Measurements from ENCODE around the gene ZKSCAN3.
"Not testable (repeated sequence)": the region's sequence is repeated elsewhere in the genome, so short reads cannot be mapped to it uniquely, and the experiment has no call there.

The ZKSCAN3 gene

GRCh38 chr6:28343898-28344677 lies 5.7 kb upstream of the ZKSCAN3 start:
- DNase-seq (ENCODE audit: low read depth) = no peak

GRCh38 chr6:28345201-28345600 lies 4.5 kb upstream of the ZKSCAN3 start:
- no peak for DNase-seq (ENCODE audit: low read depth)

- DNase-seq (ENCODE audit: low read depth) = no peak
Observed at GRCh38 chr6:28347119-28347518, 2.6 kb upstream of the ZKSCAN3 start.

DNA sequence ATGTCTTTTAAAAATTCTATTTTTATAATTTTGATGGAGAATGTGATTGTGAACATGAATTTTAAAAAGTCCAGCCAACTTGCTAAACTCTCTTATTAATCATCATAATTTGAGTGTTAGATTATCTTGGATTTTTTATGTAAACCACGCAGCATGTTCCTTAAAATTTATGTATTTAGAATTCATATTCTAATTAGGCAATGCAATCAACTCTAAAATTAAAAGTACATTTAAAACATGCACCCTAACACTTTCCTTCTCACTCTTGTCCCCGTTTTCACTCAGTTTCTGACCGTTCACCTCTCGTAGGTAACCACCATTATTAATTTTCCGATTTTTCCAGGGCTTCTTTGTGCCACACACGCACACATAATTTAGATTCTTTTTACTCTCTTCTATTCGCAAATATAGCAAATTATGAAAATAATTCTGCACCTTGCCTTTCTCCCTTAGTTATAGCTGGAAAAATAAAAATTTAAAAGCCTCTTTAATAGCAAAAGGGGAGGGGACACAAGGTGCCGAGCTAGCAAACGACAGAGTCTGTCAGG lies 329 bp upstream of the ZKSCAN3 start:
- no peak for DNase-seq (ENCODE audit: low read depth)

- DNase-seq (ENCODE audit: low read depth) = no peak
Observed at GRCh38 chr6:28351087-28351486, 1.3 kb downstream of the ZKSCAN3 start.

DNA sequence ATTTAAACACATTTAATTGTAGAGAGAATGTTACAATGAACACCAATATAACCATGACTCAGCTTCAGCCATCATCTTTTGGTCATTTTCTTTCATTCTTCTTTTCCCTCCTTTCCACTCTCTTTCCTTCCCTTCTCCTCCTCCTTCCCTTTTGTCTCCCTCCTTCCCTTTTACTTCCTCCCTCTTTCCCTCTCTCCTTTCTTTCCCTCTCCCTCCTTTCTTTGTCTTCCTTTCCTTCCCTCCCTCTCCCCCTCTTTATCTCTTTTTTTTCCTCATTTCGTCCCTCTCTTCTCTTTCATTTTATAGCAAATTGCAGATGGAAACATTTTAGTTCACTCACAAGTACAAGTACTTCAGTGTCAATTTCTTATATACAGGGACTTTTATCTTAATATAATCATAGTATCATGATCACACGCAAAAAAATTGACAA lies 1.8 kb downstream of the ZKSCAN3 start:
- DNase-seq (ENCODE audit: low read depth) = no peak

GRCh38 chr6:28353356-28353755 lies 3.6 kb downstream of the ZKSCAN3 start:
- DNase-seq (ENCODE audit: low read depth) = no peak

GRCh38 chr6:28353981-28354676 lies 4.4 kb downstream of the ZKSCAN3 start:
- no peak for DNase-seq (ENCODE audit: low read depth)

GRCh38 chr6:28354688-28355554 lies 5.2 kb downstream of the ZKSCAN3 start:
- no peak for DNase-seq (ENCODE audit: low read depth)

DNA sequence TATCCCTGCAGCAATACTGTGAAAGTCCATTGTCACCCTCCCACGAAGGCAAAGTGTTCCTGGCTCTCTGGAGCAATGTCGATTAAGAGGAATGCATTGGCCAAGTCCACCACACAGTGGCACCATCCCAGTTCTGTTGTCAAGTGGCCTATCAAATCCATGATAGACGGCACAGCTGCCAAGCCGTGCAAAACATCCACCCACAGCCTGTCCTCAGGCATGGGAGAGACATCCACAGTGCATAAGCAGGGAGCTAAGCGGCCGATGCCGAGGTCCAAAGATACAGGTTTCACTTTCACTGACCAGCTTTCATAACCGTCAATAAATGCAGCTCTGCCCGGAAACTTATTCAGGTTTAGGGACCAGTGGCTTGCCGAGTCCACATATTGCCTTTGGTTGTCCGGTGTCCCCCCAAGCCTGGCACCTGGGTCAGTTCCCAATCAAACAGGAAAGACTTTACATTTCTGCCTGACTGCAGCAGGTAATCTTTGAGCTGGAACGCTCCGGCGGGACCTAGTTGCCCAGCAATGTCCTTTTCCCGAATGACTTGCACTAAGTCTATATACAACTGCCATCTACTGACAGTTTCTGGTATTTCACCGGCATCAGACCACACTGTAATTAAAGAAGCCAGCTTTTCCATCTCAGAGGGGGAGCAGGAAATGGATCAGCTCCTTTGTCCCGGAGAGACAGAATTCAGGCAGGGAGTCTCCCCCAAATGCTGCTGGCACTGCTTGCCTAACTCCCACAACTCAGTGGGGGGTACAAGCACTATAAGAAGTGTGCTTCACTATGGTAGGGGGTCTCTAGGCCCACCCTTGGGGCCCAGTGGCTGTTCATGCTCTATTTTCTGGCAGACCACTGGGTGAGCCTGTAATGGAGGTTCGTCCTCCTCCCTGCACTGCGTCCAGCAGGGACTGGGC lies 6.3 kb downstream of the ZKSCAN3 start:
- DNase-seq (ENCODE audit: low read depth) = peak; percentile 72

- DNase-seq (ENCODE audit: low read depth) = no peak
Observed at GRCh38 chr6:28356666-28357020, 6.9 kb downstream of the ZKSCAN3 start.

GRCh38 chr6:28357036-28357435 lies 7.3 kb downstream of the ZKSCAN3 start:
- no peak for DNase-seq (ENCODE audit: low read depth)

DNA sequence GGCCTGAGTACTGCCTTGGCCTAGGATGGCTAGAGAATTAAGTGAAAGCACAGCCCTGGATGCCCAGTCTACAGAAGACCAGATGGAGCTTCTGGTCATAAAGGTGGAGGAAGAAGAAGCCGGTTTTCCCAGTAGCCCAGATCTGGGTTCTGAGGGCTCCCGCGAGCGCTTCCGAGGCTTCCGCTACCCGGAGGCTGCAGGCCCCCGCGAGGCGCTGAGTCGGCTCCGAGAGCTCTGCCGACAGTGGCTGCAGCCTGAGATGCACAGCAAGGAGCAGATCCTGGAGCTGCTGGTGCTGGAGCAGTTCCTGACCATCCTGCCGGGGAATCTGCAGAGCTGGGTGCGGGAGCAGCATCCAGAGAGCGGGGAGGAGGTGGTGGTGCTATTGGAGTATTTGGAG lies 9.8 kb downstream of the ZKSCAN3 start:
- DNase-seq (ENCODE audit: low read depth) = not testable (repeated sequence)

GRCh38 chr6:28360961-28361360 lies 11.2 kb downstream of the ZKSCAN3 start:
- no peak for DNase-seq (ENCODE audit: low read depth)

GRCh38 chr6:28365590-28365989 lies 15.8 kb downstream of the ZKSCAN3 start:
- DNase-seq (ENCODE audit: low read depth) = not testable (repeated sequence)

GRCh38 chr6:28368522-28368921 lies 18.8 kb downstream of the ZKSCAN3 start:
- DNase-seq (ENCODE audit: low read depth) = no peak

DNA sequence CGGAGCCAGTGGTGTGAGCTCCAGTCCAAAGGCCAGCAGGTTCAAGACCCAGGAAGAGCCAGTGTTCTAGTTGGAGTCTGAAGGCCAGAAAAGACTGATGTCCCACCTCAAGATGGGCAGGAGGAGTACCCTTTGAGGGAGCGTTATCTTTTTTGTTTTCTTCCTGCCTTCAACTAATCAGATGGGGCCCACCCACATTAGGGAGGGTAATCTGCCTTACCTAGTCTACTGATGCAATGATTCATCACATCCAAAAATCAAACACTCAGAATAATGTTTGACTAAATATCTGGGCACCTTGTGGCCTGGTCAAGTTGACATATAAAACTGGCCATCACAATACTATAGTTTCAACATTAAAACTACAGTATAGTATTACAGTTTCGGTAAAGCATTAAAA lies 19.7 kb downstream of the ZKSCAN3 start:
- no peak for DNase-seq (ENCODE audit: low read depth)

- DNase-seq (ENCODE audit: low read depth) = no peak
Observed at GRCh38 chr6:28370440-28370839, 20.7 kb downstream of the ZKSCAN3 start.

DNA sequence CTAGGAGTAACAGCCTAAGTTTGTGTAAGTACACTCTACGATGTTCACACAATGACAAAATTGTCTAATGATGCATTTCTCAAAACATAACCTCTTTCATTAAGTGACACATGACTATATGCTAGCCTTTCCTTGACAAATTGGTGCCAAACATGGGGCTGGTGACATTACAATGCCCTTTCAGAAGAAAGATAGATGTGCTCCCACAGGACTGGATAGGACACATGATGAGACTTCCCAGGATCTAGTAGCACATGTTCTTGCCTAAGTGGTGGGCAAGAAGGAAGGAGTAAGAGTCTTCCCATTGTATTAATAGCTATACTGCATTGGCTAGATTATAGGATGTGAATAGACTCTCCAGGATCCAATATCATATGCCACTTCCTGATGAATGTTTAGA lies 21.5 kb downstream of the ZKSCAN3 start:
- DNase-seq (ENCODE audit: low read depth) = no peak

DNA sequence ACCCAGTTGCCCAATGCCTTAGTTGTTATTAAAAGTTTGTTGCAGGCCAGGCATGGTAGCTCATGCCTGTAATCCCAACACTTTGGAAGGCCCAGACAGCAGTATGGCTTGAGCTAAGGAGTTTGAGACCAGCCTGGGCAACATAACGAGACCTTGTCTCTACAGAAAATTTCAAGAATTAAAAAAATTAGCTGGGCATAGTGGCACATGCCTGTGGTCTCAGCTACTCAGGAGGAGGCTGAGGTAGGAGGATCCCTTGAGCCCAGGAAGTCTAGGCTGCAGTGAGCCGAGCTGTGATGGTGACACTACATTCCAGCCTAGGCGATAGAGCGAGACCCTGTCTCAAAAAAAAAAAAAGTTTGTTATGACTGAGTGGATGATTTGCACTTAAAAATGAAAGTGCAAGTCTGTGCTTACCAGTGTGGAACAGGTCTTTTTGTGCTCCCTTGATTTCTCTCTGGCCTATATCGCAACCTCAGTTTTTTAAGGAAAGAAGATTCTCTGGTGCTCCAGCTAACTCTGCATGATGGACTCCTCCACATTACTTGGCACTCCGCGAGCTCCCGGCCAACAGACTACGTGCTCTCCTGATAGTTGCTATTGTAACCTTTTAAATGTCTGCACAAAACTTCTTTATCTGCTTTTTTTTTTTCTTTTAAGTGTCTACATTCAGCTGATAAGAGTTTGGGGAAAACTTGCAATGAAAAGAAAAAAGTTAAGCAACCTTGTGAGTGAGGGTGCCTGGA lies 22.1 kb downstream of the ZKSCAN3 start:
- DNase-seq (ENCODE audit: low read depth) = no peak

GRCh38 chr6:28373925-28374324 lies 24.2 kb downstream of the ZKSCAN3 start:
- DNase-seq (ENCODE audit: low read depth) = no peak
